PC-3 (cell line): ENCODE measurements around the gene KIF13A. TPM values are rescaled to one million over a fixed set of nuclear protein-coding genes. Genes with fewer than 3 reads are reported as not detected.

Experiments
- ATAC-seq: fragments of 200-7000 bp; cut with Tn5 transposase; 2 replicates; pipeline ENCODE4 v1.9.1; 2020; ENCODE audit warnings: mild to moderate bottlenecking, moderate library complexity
- BruUV-seq: library from RNA; stranded (reverse); fragments of 400-500 nt; replicated peaks from 2 replicates; lab custom pipeline; 2021; lab: Mats Ljungman, UMichigan
- CTCF ChIA-PET: fragments of 300-600 bp; sonication (Branson Sonifier 250); formaldehyde crosslinking; loops from one replicate; lab custom pipeline; 2022; ENCODE audit warnings: antibody characterized with exemption; lab: Charles Lee
- POLR2A ChIA-PET: fragments of 300-600 bp; sonication (Branson Sonifier 250); formaldehyde crosslinking; loops from one replicate; lab custom pipeline; 2022; ENCODE audit warnings: antibody characterized with exemption; ENCODE audit not compliant: unreplicated experiment; lab: Charles Lee
- DNase-seq: peaks from one replicate; pipeline ENCODE4 v3.0.0-alpha.2; 2015
- H2AFZ ChIP-seq: fragments of 300-600 bp; sonication (generic); 2 replicates; pipeline ENCODE4 v1.6.0; 2016; ENCODE audit warnings: antibody characterized with exemption, low read length
- H3F3A ChIP-seq: fragments of 300-600 bp; sonication (generic); one replicate; pipeline ENCODE4 v1.6.0; 2017; ENCODE audit warnings: antibody characterized with exemption, low read length, control low read depth, mild to moderate bottlenecking; ENCODE audit not compliant: unreplicated experiment
- H3K27ac ChIP-seq: fragments of 300-600 bp; sonication (generic); 2 replicates; pipeline ENCODE4 v1.5.1; 2016; ENCODE audit warnings: mild to moderate bottlenecking, low read length
- H3K27me3 ChIP-seq: fragments of 300-600 bp; sonication (generic); 2 replicates; pipeline ENCODE4 v1.6.1; 2016; ENCODE audit warnings: low read length, mixed read lengths
- H3K36me3 ChIP-seq: fragments of 300-600 bp; sonication (generic); 2 replicates; pipeline ENCODE4 v1.6.1; 2016; ENCODE audit warnings: low read depth, mixed run types, low read length, mixed read lengths
- H3K4me1 ChIP-seq: fragments of 300-600 bp; sonication (generic); 2 replicates; pipeline ENCODE4 v1.5.1; 2016; ENCODE audit warnings: low read length; ENCODE audit not compliant: insufficient read depth
- H3K4me2 ChIP-seq: fragments of 300-600 bp; sonication (generic); 2 replicates; pipeline ENCODE4 v1.6.0; 2016; ENCODE audit warnings: low read length
- H3K4me3 ChIP-seq: fragments of 300-600 bp; sonication (generic); 2 replicates; pipeline ENCODE4 v1.5.1; 2016; ENCODE audit warnings: mild to moderate bottlenecking, low read length, mixed read lengths
- H3K79me2 ChIP-seq: fragments of 300-600 bp; sonication (generic); 2 replicates; pipeline ENCODE4 v1.6.1; 2017; ENCODE audit warnings: low read length, mixed read lengths
- H3K9ac ChIP-seq: fragments of 300-600 bp; sonication (generic); 2 replicates; pipeline ENCODE4 v1.6.0; 2016; ENCODE audit warnings: mild to moderate bottlenecking, low read length
- H3K9me2 ChIP-seq: fragments of 300-600 bp; sonication (generic); replicated peaks from 2 replicates; pipeline ENCODE4 v1.6.1; 2016; ENCODE audit warnings: mixed run types, low read length, mixed read lengths
- H3K9me3 ChIP-seq: fragments of 300-600 bp; sonication (generic); 2 replicates; pipeline ENCODE4 v1.6.1; 2016; ENCODE audit warnings: low read length, mixed read lengths
- H4K20me1 ChIP-seq: fragments of 300-600 bp; sonication (generic); 2 replicates; pipeline ENCODE4 v1.6.1; 2016; ENCODE audit warnings: low read length, mixed read lengths
- EZH2 ChIP-seq: fragments of 300-600 bp; sonication (generic); IDR thresholded peaks from one replicate; pipeline ENCODE4 v1.6.1; 2017; ENCODE audit warnings: antibody characterized with exemption, mild to moderate bottlenecking, low read length; ENCODE audit not compliant: unreplicated experiment
- EZH2phosphoT487 ChIP-seq: fragments of 300-600 bp; sonication (generic); IDR thresholded peaks from 2 replicates; pipeline ENCODE4 v1.6.1; 2018; ENCODE audit warnings: mild to moderate bottlenecking, antibody characterized with exemption, low read length, borderline replicate concordance
- intact Hi-C: fragments of 100-400 bp; cut with micrococcal nuclease; formaldehyde crosslinking; loops from 2 replicates; pipeline ENCODE4 v1.9.0; 2023
- total RNA-seq: library from RNA; depleted of rRNA; stranded (reverse); fragments of >200 nt; gene quantifications from 2 replicates; pipeline ENCODE4 v1.2.3, GENCODE V29; 2014
- TF ChIP-seq, protein P1 (sequence below): fragments of 300-600 bp; sonication (generic); conservative IDR thresholded peaks from 2 replicates; pipeline ENCODE4 v1.5.1; 2017; ENCODE audit warnings: antibody characterized with exemption, low read depth, mild to moderate bottlenecking, low read length

Gene KIF13A
- total RNA-seq, 1 experiment from 2014 or later, result 21.3 TPM

- Histone ChIP-seq H3K9ac (no peak overlapping the region), H3F3A (no peaks in the 10 kb centered on the region), H3K4me3 (no peak overlapping the region), H3K9me2 (no peaks in the 10 kb centered on the region), H2AFZ (0 out of 2 replicates have a peak overlapping the region, but pooled peaks have one; percentile 35), H4K20me1 (no peaks in the 10 kb centered on the region), H3K9me3 (no peaks in the 10 kb centered on the region), H3K4me2 (no peak overlapping the region), H3K36me3 (no peaks in the 10 kb centered on the region), H3K27ac (no peak overlapping the region), H3K79me2 (no peaks in the 10 kb centered on the region), H3K27me3 (no peaks in the 10 kb centered on the region), H3K4me1 (peaks cover 17% of the 10 kb centered on the region)
- POLR2A ChIA-PET, result no interaction called here
- BruUV-seq, result no TSS peak
- ATAC-seq, result no peak
- CTCF ChIA-PET, result no interaction called here
- intact Hi-C loops, result no loop called here
- no peak for TF ChIP-seq EZH2
- no peak for DNase-seq
Observed at GRCh38 chr6:17716221-17716620, 271.2 kb downstream of the KIF13A start.

DNA sequence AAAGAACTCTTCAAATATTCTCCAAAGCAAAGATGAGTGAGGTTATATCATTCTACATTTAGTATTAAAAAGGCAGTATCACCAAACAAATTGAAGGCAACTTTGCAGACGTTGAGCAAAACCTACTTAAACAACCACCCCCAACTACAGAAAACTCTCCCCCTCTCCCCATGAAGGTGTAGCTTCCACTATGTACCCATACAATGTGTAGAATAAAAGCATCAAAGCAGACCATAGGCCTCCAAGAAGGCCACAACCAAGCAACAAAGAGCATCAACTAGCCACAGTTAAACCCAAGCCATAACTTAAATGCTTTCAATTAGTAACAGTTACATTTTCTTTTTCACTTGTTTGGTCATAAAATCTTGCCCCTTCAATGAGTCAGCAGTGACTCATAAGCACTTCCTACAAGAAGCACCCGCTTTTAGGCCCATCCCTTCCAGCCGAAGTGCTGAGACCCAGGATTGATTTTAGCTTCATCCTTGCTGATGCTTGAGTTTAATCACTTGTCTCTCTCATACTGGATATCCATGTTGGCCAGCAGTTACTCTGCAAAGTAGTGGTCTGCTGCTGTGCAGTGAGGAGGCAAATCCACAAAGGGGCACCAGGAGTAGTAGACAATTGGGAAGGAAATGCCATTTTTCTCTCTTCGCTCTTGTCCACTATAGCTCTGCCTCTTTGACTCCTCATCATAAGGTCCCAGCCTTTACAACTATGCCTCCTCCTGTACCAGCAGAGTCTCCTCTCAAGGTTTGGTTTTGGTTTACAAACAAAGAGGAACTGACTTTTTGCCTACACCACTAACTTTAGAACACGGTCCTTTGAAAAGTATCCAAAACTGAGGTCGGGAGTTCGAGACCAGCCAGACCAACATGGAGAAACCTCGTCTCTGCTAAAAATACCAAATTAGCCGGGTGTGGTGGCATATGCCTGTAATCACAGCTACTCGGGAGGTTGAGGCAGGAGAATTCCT lies 272.3 kb downstream of the KIF13A start:
- Histone ChIP-seq H3F3A (no peaks in the 10 kb centered on the region), H3K27ac (no peak overlapping the region), H3K4me3 (no peak overlapping the region), H4K20me1 (no peaks in the 10 kb centered on the region), H3K4me1 (peaks cover 17% of the 10 kb centered on the region), H3K27me3 (no peaks in the 10 kb centered on the region), H3K9ac (no peak overlapping the region), H3K9me2 (no peaks in the 10 kb centered on the region), H3K79me2 (no peaks in the 10 kb centered on the region), H3K4me2 (peak overlapping the region; percentile 57), H3K36me3 (no peaks in the 10 kb centered on the region), H2AFZ (0 out of 2 replicates have a peak overlapping the region, but pooled peaks have one; percentile 14), H3K9me3 (no peaks in the 10 kb centered on the region)
- no TSS peak for BruUV-seq
- ChIA-PET POLR2A (interaction anchor here (0.6 to 0.8 kb wide), 2 partner anchors 31 to 115 kb away, joined by 10 to 19 read pairs; partner anchors contain the start of gene FAM8A1), CTCF (interaction anchor here (0.5 to 0.7 kb wide), 2 partner anchors 85 to 1711 kb away, joined by 3 to 13 read pairs; no protein-coding TSS in a partner anchor)
- peak; percentile 93 for ATAC-seq
- peak; percentile 89 for DNase-seq
- intact Hi-C loops, result no loop called here
- TF ChIP-seq EZH2 (no peak), EZH2phosphoT487 (no peak)
- TF ChIP-seq, protein P1, sequence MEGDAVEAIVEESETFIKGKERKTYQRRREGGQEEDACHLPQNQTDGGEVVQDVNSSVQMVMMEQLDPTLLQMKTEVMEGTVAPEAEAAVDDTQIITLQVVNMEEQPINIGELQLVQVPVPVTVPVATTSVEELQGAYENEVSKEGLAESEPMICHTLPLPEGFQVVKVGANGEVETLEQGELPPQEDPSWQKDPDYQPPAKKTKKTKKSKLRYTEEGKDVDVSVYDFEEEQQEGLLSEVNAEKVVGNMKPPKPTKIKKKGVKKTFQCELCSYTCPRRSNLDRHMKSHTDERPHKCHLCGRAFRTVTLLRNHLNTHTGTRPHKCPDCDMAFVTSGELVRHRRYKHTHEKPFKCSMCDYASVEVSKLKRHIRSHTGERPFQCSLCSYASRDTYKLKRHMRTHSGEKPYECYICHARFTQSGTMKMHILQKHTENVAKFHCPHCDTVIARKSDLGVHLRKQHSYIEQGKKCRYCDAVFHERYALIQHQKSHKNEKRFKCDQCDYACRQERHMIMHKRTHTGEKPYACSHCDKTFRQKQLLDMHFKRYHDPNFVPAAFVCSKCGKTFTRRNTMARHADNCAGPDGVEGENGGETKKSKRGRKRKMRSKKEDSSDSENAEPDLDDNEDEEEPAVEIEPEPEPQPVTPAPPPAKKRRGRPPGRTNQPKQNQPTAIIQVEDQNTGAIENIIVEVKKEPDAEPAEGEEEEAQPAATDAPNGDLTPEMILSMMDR, result no peak

DNA sequence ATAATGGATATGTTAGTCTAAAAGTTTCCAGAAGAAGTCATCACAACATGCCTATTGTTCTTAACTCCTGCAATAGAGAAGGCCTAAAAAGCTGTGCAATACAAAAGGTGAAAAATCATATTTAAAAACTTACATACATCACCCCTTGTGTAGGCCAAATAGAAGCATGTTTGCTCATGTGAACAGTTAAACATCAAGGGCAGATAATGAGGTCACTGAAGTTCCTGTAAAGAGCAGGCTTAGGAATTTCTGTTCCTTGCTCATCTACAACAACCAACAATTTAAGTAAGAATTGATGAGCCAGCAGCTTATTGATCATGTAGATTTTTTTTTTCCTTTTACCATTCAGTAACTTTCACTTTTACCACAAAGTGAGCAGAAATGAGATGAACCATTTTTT lies 273.3 kb downstream of the KIF13A start:
- peaks cover 17% of the 10 kb centered on the region for H3K4me1 ChIP-seq
- no peak overlapping the region for H3K9ac ChIP-seq
- no peaks in the 10 kb centered on the region for H3K79me2 ChIP-seq
- no TSS peak for BruUV-seq
- ChIA-PET POLR2A (interaction anchor here (0.6 to 0.8 kb wide), 2 partner anchors 32 to 114 kb away, joined by 10 to 19 read pairs; partner anchors contain the start of gene FAM8A1), CTCF (interaction anchor here (0.7 kb wide), 1 partner anchor 86 kb away, joined by 13 read pairs; no protein-coding TSS in a partner anchor)
- ATAC-seq (no peak), DNase-seq (no peak)
- H3F3A ChIP-seq, result no peaks in the 10 kb centered on the region
- intact Hi-C loops, result no loop called here
- H3K9me2 ChIP-seq, result no peaks in the 10 kb centered on the region
- H4K20me1 ChIP-seq, result no peaks in the 10 kb centered on the region
- H3K4me3 ChIP-seq, result no peak overlapping the region
- H2AFZ ChIP-seq, result no peak overlapping the region
- TF ChIP-seq, protein P1, result no peak
- TF ChIP-seq EZH2, result no peak
- no peak for TF ChIP-seq EZH2phosphoT487
- H3K36me3 ChIP-seq, result no peaks in the 10 kb centered on the region
- H3K4me2 ChIP-seq, result no peak overlapping the region
- H3K9me3 ChIP-seq, result no peaks in the 10 kb centered on the region
- no peak overlapping the region for H3K27ac ChIP-seq
- H3K27me3 ChIP-seq, result no peaks in the 10 kb centered on the region
